CMK (cell line): ENCODE results near the gene EIF5A2.
"Not testable (repeated sequence)": the region's sequence is repeated elsewhere in the genome, so short reads cannot be mapped to it uniquely, and the experiment has no call there.

ENCODE experiments used
- DNase-seq: peaks from one replicate; pipeline ENCODE4 v3.0.0-alpha.2; 2010; ENCODE audit warnings: low read depth

Gene EIF5A2

GRCh38 chr3:170908235-170909116, at the start of gene EIF5A2:
Gene EIF5A2 (minus strand): TSS chr3:170908637. CDS start chr3:170907806, 831 bp downstream.
- DNase-seq, result peak; percentile 88

GRCh38 chr3:170956647-170957046, 48.2 kb upstream of the EIF5A2 start:
- DNase-seq, result no peak

GRCh38 chr3:170953736-170954135, 45.3 kb upstream of the EIF5A2 start:
- DNase-seq, result no peak

- DNase-seq, result no peak
Measured at GRCh38 chr3:170953229-170953628, 44.8 kb upstream of the EIF5A2 start.

DNA sequence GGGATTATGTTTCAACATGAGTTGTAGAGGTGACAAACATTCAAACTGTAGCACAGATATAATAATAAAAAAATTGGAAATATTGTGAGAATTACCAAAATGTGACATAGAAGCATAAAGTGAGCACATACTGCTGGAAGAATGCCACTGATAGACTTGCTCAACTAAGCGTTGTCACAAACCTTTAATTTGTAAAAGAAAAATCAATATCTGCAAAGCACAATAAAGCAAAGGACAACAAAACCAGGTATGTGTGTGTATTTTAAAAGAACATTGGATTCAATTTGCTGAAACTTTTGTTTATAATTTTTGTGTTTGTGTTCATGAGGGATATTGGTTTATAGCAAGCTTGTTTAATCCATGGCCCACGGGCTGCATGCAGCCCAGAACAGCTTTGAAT, 40.8 kb upstream of the EIF5A2 start:
- DNase-seq, result no peak

DNA sequence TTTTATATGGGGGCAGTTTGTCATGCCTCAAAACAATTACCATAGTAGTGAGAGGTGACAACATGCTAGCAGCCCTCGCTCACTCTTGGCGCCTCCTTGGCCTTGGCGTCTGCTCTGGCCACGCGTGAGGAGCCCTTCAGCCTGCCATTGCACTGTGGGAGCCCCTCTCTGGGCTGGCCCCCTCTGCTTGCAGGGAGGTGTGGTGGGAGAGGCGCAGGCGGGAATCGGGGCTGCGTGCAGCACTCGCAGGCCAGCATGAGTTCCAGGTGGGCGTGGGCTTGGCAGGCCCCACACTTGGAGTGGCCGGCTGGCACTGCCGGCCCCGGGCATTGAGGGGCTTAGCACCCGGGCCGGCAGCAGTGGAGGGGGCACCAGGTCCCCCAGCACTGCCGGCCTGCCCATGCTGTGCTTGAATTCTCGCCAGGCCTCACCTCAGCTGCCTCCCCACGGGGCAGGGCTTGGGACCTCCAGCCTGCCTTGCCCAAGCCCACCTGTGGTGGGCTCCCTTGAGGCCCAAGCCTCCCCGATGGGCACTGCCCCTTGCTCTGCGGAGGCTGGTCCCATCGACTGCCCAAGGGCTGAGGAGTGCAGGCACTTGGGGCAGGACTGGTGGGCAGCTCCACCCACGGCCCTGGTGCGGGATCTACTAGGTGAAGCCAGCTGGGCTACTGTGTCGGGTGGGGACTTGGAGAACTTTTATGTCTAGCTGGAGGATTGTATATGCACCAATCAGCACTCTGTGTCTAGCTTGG, 38.8 kb upstream of the EIF5A2 start:
- DNase-seq, result no peak

DNA sequence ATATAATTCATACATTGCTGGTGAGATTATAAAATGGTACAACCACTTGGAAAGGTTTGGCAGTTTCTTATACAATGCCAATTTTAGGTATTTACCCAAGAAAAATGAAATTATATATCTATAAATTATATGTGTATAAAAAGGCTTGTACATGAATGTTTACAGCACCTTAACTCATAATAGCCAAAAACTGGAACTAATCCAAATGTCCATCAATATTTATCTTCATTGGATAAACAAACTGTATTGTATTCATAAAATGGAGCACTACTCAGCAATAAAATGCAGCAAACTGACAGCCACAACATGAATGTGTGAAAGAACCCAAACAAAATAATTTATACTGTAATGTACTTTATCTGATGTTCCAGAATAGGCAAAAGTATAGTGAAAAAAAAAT, 33.6 kb upstream of the EIF5A2 start:
- no peak for DNase-seq

GRCh38 chr3:170941551-170941950, 33.1 kb upstream of the EIF5A2 start:
- no peak for DNase-seq

- not testable (repeated sequence) for DNase-seq
Measured at GRCh38 chr3:170933039-170933438, 24.6 kb upstream of the EIF5A2 start.

- not testable (repeated sequence) for DNase-seq
Measured at GRCh38 chr3:170923553-170923952, 15.1 kb upstream of the EIF5A2 start.

DNA sequence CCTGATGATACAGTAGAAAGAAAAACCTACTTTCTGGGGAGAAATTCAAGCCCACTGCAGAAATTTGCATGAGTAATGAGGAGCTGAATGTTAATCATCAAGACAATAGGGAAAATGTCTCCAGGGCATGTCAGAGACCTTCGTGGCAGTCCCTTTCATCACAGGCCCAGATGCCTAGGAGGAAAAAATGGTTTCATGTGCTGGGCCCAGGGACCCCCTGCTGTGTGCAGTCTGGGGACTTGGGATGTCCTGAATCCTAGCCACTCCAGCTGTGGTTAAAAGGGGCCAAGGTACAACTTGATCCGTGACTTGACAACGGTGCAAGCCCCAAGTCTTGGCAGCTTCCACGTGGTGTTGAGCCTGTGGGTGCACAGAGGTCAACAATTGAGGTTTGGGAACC, 10.3 kb upstream of the EIF5A2 start:
- DNase-seq, result no peak

DNA sequence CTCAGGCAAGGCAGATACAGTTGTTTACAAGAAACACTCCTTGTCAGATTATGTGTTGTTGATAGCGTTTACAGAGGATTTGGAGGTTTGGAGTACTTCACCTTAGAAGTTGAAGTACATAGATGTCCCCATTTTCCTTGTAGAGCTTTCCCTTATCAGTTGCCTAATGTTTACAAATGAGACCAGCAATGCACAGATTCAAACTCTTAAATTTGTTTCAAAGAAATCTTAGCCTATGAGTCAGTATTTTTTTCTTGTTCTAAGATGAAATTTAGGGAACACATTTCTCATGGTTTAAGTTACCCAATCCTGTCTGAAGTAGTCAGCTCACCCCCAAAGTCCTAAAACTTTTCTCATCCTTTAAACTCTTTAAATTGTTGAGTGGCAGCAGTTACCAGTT, 6.3 kb upstream of the EIF5A2 start:
- no peak for DNase-seq

DNA sequence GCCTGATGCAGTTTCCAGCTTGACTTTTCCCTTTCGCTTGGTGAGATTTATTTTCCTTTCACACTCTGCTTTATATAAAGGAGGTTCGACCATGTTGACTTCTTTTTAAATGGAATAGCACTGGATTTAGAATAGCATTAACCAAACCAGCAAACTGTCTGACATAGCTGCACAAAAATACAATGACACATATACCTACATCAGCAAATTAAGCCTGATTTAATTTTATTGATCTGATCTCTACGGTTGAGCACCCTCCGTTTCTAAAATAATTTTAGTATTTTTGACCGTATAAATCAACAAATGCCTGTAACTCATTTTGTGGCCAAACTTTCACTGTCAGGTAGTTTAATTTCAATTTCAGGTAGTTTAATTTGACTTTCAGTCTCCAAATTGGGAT, 5.8 kb upstream of the EIF5A2 start:
- DNase-seq, result no peak

GRCh38 chr3:170911051-170911450, 2.6 kb upstream of the EIF5A2 start:
- no peak for DNase-seq

DNA sequence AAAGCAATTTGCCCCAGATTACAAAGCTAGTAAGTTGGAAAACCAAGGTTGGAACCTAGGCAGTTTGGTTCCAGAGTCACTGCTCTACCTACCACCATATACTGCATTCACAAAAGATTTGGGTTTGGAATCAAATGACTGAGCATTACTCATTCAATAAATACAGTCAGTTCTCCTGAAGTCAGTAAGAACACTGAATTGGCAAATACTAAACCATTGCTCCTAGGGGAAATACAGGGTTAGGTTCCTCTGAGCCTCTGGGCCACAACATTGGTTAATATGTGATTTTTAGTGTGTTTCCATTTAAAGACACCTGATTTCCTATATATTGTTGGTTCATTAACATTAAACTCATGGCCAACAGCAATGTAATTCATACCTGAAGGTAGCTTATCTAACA, 2.1 kb upstream of the EIF5A2 start:
- no peak for DNase-seq

GRCh38 chr3:170909129-170909903, 879 bp upstream of the EIF5A2 start:
- DNase-seq, result no peak

GRCh38 chr3:170907637-170908234, 701 bp downstream of the EIF5A2 start:
- no peak for DNase-seq

- no peak for DNase-seq
Measured at GRCh38 chr3:170905862-170906261, 2.6 kb downstream of the EIF5A2 start.

DNA sequence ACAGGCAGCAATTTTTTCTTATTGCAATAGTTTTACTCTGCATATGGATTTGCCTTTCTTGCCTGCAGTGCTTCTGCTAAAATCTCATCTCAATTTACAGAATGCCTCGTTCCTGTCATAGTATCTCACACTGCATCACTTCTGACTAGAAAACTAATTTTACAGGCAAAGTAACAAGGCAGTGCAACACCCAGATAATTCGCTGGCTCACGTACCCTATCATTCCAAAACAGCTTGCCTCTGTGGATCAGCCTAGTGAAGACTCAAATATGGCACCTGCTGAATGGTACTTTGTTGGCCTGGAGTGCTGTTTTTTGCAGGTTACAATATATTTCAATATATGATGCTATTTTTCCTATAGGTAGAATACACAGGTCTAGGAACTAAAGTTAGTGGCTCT, 5.3 kb downstream of the EIF5A2 start:
- DNase-seq, result no peak

GRCh38 chr3:170899455-170899854, 9.0 kb downstream of the EIF5A2 start:
- DNase-seq, result no peak

- DNase-seq, result no peak
Measured at GRCh38 chr3:170897978-170898377, 10.5 kb downstream of the EIF5A2 start.

- not testable (repeated sequence) for DNase-seq
Measured at GRCh38 chr3:170897199-170897598, 11.2 kb downstream of the EIF5A2 start.
